Keratinocyte (primary cell): ENCODE measurements around the gene NECAB3.

Experiments
- EZH2 ChIP-seq: IDR thresholded peaks from one replicate; pipeline ENCODE4 v1.6.1; 2012; ENCODE audit warnings: inconsistent platforms, mild to moderate bottlenecking, low read length, moderate library complexity
- TF ChIP-seq, protein P1 (sequence below), 3 experiments: IDR thresholded peaks in 1 of 3; conservative IDR thresholded peaks in 1 of 3; optimal IDR thresholded peaks in 1 of 3; 2 replicates in 2 of 3; 3 replicates in 1 of 3; pipeline versions ENCODE3 to v1.5.1; 2011; ENCODE audit warnings: low read length in 3 of 3, mild to moderate bottlenecking in 3 of 3, moderate library complexity in 2 of 3, control low read depth in 1 of 3, inconsistent platforms in 1 of 3; ENCODE audit not compliant: insufficient read depth in 2 of 3; ENCODE audit errors: extremely low read depth in 1 of 3

GRCh38 chr20:33703498-33704137 is 29.4 kb upstream of the NECAB3 start:
- TF ChIP-seq, protein P1, sequence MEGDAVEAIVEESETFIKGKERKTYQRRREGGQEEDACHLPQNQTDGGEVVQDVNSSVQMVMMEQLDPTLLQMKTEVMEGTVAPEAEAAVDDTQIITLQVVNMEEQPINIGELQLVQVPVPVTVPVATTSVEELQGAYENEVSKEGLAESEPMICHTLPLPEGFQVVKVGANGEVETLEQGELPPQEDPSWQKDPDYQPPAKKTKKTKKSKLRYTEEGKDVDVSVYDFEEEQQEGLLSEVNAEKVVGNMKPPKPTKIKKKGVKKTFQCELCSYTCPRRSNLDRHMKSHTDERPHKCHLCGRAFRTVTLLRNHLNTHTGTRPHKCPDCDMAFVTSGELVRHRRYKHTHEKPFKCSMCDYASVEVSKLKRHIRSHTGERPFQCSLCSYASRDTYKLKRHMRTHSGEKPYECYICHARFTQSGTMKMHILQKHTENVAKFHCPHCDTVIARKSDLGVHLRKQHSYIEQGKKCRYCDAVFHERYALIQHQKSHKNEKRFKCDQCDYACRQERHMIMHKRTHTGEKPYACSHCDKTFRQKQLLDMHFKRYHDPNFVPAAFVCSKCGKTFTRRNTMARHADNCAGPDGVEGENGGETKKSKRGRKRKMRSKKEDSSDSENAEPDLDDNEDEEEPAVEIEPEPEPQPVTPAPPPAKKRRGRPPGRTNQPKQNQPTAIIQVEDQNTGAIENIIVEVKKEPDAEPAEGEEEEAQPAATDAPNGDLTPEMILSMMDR (optimal IDR thresholded peaks at IDR 0.05 in 1 of 3, IDR thresholded peaks at IDR 0.05 in 1 of 3, conservative IDR thresholded peaks at IDR 0.05 in 1 of 3; ENCODE audit: extremely low read depth in 1 of 3, insufficient read depth in 2 of 3, low read length in 3 of 3): no peak
- TF ChIP-seq EZH2: no peak
